Skin epidermis (tissue), 12 donors: ENCODE data around the gene SLC49A3.
"Not testable (repeated sequence)": the region's sequence is repeated elsewhere in the genome, so short reads cannot be mapped to it uniquely, and the experiment has no call there.

Experiments used
- H3K27ac ChIP-seq, 21 experiments: fragments of 200-600 bp; sonication (generic) in 11 of 21; one replicate each; pipeline ENCODE4 v1.5.0; 2020; ENCODE audit warnings: mild to moderate bottlenecking in 3 of 21, inconsistent platforms in 2 of 21, moderate library complexity in 2 of 21
- H3K4me3 ChIP-seq, 7 experiments: fragments of 200-600 bp; sonication (generic) in 2 of 7; one replicate each; pipeline ENCODE4 v1.5.0; 2020; ENCODE audit warnings: inconsistent platforms in 2 of 7, mild to moderate bottlenecking in 2 of 7, moderate library complexity in 1 of 7

The SLC49A3 gene

DNA sequence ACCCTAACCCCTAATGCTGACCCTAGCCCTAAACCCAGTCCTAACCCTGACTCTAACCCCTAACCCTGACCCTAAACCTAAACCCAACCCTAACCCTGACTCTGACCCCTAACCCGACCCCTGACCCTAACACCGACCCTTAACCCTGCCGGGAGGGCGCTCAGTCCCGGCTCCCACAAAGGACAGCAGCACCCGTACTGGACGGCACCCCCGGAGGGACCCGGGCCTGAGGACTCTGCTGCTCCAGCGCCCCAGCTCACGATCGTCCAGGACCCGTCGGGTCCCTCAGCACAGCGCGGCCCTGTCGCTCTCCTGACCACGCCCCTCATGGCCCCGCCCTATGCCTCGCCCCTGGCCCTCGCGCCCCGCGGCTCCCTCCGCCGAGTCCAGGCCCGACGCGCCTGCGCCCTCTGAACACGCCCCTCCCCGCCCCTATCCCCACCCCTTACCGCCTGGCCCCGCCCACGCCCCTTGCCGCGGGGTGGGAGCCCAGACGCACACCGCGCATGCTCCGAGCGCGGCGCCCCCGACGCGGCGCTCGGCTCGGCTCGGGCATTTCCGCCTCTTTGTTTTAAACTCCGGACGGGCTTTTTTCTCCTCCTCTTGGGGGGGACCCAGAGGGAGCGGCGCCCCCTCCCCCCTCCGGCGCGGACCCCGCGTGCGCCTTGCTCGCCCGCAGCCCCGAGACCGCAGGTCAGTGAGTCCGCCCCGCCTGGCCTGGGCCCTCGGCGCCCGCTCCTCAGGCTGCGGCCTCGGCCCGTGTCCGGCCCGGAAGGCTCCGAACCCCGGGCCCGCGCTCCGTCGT lies 16.5 kb upstream of the SLC49A3 start, which contains the start of gene PCGF3:
TSS of gene PCGF3 (plus strand) at position 555 of the 805 bp plus-strand sequence. CDS start 27,849 bp downstream, outside the sequence.
- Histone ChIP-seq H3K27ac (peak within 1 kb of the TSS; percentile 92 to 99 (median 97)), H3K4me3 (peak within 1 kb of the TSS; percentile 66 to 100 (median 92))

DNA sequence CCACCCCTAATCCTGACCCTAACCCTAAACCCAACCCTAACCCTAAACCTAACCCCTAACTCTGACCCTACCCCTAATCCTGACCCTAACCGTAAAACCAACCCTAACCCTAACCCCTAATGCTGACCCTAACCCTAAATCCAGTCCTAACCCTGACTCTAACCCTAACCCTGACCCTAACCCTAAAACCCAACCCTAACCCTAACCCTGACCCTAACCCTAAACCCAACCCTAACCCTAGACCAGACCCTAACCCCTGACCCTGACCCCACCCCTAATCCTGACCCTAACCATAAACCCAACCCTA lies 16.0 kb upstream of the SLC49A3 start:
- peak overlapping the region; percentile 66 to 100 (median 92) for H3K4me3 ChIP-seq
- peak overlapping the region in 19 of 21 experiments; percentile 56 to 99 (median 97) for H3K27ac ChIP-seq

- Histone ChIP-seq H3K27ac (peak overlapping the region in 1 of 21 experiments; percentile 81), H3K4me3 (no peak overlapping the region)
These were observed 15.4 kb upstream of the SLC49A3 start for GRCh38 chr4:704198-704891.

DNA sequence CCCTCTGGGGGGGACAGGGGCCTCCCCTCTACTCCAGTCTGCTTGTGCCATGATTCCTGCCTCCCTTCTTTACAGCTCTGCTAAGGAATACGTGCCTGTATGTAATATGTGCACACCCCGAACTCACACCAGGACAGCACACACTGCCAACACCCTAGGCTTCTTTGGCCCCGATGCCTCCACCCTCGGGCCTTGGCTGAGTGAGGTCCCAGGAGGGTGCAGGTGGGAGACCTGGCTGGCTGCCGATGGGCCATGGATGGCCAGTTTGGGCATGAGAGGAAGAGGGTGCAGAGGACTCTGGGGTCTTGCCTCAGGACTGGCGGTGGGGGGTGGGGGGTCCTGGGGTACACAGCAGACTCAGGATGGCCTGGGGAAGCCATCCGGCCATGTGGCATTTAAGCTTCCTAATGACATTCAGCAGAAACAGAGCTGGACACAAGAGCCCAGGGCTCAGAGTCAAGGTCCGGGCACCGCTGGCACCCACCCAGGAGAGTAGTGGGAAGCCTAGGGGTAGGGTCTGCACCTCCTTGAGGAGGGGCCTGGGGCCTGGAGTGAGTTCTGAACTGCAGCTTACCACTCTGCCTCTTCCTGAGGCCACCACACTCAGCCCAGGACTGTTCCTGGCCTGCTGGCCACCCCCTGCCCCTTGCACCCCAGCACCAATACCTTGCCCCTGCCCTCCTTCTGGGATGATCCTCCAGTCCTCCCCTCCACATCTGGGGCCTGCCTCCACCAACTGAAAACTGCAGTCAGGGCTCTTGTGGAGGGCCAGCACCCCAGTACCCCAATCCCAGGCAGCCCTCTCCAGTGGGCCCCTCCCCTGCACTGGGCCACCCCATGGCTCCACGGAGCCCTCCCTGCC lies 14.6 kb upstream of the SLC49A3 start:
- peak overlapping the region in 2 of 21 experiments; percentile 3 to 45 for H3K27ac ChIP-seq
- H3K4me3 ChIP-seq = no peak overlapping the region

- Histone ChIP-seq H3K4me3 (no peak overlapping the region), H3K27ac (peak overlapping the region in 1 of 21 experiments; percentile 45)
These were observed 13.7 kb upstream of the SLC49A3 start for GRCh38 chr4:702618-703048.

DNA sequence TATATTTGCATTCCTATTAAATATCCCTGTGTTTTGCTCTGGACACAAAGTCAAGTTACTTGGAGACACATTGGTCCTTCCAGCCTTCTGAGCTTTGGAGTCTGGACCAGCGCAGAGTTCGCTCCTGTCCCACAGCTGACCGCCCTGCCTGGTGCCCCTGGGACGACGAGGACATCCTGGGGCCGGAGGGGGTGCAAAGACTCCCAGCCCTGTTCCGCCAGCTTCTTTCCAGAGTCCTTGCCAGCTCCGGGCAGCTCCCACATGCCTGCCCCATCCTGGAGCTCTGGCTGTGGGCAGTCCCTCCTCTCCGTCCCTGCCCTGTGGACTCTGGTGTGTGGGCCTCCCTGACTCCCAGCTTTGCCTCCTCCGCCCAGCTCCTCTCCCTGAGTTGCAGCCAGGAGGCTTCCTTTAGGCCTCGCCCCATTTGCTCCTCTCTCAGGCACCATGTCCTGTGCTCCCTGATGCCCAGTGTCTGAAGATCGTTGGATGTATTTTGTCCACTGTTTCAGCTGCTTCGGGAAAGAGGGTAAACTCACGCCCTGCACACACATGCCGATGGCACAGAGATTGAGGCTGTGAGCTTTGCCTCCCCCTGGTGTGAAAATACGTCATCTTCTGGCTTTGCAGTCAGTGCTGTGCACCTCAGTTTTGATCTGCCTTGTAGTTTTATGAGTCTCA lies 11.8 kb upstream of the SLC49A3 start:
- no peak overlapping the region for H3K27ac ChIP-seq
- no peak overlapping the region for H3K4me3 ChIP-seq

DNA sequence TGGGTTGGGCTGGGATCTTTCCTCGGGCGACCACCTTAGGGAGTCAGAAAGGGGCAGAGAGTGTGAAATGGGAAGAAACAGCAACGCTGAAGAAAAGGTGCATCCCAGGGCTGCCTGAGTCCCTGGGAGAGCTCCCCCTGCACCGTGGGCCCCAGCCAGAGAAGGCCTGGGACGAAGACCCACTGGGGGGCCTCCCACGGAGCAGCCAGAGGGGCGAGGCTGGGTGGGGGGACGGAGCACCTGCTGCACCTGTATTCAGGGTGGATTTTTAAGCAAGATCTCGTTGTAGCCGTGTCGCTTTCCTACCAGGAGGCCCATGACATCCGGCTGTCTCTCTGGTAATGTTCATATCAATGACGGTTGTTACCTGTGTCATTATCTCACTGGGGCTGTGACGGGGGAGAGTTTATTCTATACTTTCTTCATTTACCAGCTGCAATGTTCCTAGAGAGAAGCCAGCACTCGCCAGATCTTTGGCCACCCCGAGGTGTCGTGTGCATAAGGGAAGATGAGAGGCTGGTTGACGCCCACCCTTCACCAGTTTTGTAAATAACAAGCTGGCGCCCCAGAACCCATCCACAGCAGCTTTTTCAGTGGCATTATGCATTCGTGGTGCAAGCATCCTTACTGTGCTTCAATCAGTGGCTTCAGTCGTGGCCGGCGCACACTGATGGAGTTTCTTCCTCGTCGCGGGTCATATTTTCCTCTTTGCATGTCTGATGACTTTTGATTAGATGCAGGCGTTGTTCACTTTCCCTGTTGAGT lies 11.0 kb upstream of the SLC49A3 start:
- Histone ChIP-seq H3K4me3 (no peak overlapping the region), H3K27ac (peak overlapping the region in 17 of 21 experiments; percentile 10 to 83 (median 57))

- H3K27ac ChIP-seq, H3K4me3 ChIP-seq: not testable (repeated sequence)
These were observed 5.5 kb upstream of the SLC49A3 start for GRCh38 chr4:694341-694940.

DNA sequence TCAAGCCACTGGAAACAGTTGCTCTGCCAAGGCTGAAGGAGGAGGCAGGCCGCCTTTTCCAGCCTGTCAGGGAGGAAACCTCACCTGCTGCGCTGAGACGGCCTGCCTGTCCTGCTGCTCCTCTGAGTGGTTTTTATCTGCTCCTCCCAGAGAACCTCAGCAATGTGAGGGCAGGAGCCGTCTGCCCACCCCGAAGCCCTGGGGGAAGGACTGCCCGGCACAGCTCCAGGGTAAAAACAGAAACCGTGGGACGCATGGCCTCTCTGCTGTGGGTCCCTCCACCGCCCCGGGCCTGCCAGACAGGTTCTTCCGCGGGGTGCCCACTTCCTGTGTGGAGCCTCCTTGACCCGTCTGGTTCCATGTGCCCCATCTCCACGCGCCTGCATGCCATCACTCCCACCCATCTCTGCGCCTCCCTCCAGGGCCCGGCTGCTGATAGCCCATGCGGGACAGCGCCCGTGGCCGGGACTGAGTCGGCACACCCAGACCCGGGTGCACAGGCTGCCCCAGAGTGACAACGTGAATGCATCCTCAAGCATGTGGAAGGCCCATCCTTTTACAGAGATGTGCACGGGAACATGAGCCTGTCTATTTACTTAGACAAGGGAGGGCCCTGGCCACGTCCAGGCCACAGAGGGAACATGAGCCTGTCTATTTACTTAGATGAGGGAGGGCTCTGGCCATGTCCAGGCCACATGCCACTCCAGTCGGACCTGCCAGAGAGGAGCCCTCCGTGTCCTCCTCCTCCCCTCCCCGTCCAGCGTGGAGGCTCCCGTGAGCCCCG lies 4.0 kb upstream of the SLC49A3 start:
- Histone ChIP-seq H3K4me3 (no peak overlapping the region), H3K27ac (no peak overlapping the region)

GRCh38 chr4:689723-690122 lies 772 bp upstream of the SLC49A3 start:
- H3K4me3 ChIP-seq = peak overlapping the region in 5 of 7 experiments; percentile 33 to 49 (median 39)
- peak overlapping the region in 20 of 21 experiments; percentile 41 to 90 (median 83) for H3K27ac ChIP-seq

- peak overlapping the region in 20 of 21 experiments; percentile 41 to 90 (median 83) for H3K27ac ChIP-seq
- peak overlapping the region; percentile 28 to 49 (median 39) for H3K4me3 ChIP-seq
These were observed 739 bp downstream of the SLC49A3 start for GRCh38 chr4:687971-688853.

GRCh38 chr4:687048-687970 lies 1.6 kb downstream of the SLC49A3 start:
- peak overlapping the region in 20 of 21 experiments; percentile 26 to 90 (median 83) for H3K27ac ChIP-seq
- peak overlapping the region in 4 of 7 experiments; percentile 11 to 49 (median 38) for H3K4me3 ChIP-seq

- Histone ChIP-seq H3K27ac (peak overlapping the region in 15 of 21 experiments; percentile 26 to 90 (median 83)), H3K4me3 (no peak overlapping the region)
These were observed 2.4 kb downstream of the SLC49A3 start for GRCh38 chr4:686413-687040.

GRCh38 chr4:685679-686412 lies 3.1 kb downstream of the SLC49A3 start:
- no peak overlapping the region for H3K4me3 ChIP-seq
- peak overlapping the region in 1 of 21 experiments; percentile 88 for H3K27ac ChIP-seq
